ENCODE results near the gene PTPN11. TPM values are rescaled to one million over a fixed set of nuclear protein-coding genes. Genes with fewer than 3 reads are reported as not detected.

PTPN11 gene
- total RNA-seq, 1 donor from 2014 or later, result 93.4 TPM

DNA sequence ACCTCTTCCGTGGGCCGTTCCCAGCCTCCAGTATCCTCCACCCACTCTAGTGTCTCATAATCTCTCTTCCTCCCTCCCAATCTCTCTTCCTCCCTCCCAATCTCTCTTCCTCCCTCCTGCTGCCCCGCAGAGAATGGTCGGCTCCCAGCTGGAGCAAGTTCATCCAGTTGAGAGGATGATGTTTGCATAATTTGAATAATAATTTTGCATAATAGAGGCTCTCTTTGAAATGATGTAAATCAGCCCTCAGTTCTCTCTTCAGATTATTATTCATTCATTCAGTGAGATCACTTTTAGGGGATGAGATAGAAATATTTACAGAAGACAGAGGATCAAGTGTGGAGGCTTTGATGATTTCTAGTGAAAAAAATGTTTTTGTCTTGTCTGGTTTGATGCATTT lies 125.0 kb downstream of the PTPN11 start:
- DNase-seq, result no peak

DNA sequence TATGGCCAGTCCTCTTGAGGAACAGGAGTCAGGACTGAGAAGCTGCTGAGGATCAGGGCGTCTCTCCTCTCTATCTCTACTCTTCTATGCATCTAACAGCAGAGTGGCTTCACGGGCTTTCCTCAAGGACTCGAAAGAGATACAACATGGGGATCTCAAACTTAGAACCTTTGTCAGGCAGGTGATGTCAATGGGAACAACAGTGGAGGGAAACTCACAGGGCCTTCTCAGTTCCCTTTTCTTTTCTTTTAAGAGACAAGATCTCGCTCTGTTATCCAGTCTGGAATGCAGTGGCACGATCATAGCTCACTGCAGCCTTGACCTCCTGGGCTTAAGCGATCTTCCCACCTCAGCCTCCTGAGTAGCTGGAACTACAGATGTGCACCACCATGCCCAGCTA lies 127.6 kb downstream of the PTPN11 start:
- no peak for DNase-seq

DNA sequence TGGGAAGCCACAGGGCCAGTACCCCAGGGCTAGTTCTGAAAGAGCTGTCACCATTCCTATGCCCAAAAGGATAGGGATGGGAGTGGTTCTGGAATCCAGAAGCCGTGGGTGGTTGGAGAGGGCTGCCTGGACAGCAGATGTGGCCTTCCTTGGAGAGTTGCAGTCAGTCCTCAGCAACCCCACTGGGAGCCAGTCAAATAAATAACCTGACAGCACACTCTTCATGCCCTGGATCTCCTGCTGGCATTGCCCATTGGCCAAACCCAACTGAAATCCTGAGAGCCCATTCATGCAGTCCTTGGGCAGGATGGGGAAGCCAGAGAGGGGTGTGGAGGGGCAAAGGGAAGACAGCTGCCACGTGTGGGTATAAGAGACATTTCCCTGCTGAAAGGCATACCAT lies 128.2 kb downstream of the PTPN11 start:
- no peak for DNase-seq

DNA sequence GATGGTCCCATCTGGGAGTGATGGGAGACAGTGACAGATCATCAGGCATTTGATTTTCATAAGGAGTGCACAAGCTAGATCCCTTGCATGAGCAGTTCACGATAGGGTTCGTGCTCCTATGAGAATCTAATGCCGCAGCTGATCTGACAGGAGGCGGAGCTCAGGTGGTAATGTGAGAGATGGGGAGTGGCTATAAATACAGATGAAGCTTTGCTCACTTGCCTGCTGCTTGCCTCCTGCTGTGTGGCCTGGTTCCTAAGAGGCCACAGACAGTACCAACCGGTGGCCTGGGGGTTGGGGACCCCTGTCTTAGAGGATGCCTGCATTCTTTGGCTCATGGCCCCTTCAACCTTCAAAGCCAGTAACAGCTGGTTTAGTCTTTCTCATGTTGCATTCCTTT lies 130.3 kb downstream of the PTPN11 start:
- DNase-seq, result no peak

DNA sequence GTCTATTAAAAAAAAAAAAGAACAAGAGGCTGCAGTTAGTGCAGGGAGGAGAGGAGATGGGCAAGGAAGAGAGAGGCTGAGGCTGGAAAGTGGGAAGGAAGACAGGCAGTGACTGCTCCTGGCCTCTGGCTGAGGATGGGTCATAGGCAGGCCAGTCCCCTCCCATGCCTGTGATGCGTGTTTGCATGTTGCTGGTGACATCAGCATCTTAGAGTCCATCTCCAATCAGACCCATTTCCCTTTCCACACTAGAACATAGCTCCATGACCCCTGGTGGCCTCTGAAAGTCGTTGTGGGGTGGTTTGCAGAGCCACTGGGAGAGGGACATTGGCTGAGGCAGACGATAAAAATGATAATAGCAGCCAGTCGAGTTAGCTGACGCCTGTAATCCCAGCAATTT lies 132.9 kb downstream of the PTPN11 start:
- no peak for DNase-seq

DNA sequence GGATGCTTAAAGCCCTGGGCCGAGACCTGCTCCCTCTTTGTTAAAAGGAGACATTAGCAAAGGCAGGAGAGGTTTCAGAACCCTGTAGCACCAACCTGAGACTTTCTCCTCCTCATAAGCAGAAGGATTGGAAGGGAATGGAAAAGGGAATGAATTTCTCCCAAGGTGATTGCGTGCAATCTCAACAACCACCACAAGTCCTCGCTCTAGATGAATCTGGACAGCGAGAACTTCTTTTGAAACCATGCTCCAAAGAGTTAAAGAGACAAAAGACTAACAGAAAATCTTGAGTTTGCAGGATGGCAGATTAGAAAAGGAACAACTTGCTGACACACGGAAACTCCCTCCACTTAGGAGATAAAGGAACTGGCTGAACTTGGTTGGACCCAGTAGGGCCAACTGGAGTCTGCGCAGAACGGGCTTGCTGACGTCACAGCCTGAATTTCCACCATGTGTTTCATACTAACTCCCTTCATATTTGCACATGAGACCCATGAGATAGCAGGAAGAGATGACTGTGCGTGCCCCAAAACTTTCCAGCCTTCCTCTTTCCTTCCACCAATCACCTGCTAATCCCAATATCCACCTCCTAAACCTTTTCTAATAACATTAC lies 137.0 kb downstream of the PTPN11 start:
- DNase-seq, result no peak

DNA sequence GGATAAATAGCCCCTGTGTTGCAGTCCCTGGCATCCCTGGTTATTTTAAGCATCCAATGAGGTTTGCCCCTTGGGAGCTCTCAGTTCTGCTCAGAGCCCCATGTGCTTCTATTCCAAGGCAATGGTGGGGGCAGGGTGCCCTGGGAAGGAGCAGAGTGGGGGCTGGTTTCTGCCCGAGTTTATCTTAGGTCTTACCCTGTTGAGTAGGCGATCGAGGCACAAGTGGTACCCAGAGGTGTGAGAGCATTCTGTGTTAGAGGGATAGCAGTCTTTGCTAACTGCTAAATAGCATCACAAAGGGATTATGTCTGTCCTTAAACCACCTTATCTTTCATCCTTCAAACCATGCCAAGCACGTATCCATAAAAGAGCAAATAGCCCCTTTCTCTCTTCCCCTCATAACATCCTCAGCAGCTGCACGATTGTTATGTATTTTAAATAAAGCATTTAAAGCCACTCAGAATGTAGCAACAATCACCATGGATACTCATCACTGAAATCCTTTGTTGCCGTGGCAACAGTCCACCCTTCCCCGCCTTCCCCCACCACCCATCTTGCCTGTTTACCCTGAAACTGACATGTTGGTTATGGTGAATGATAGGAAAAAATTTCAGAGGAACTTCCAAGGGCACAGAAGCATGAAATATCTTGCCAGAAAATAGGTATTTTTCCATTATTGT lies 139.3 kb downstream of the PTPN11 start:
- DNase-seq, result no peak

Other genes with a start within 250 kb of the PTPN11 start
- gene HECTD4, start 36.5 kb upstream of the PTPN11 start, total RNA-seq, result 63.0 TPM
- gene RPL6, start 9.3 kb upstream of the PTPN11 start, total RNA-seq, result 1,338 TPM